Lower leg skin (tissue), 4 donors: Measurements from ENCODE around the gene KSR2. TPM values are rescaled to one million over a fixed set of nuclear protein-coding genes. Genes with fewer than 3 reads are reported as not detected.

ENCODE experiments used
- DNase-seq, 2 donors: peaks; one replicate each; pipeline ENCODE4 v3.0.0-alpha.2; 2019; ENCODE audit warnings: low spot score in 2 of 2
- H3K4me3 ChIP-seq: fragments of 200-600 bp; sonication (generic); 2 replicates; pipeline ENCODE4 v1.5.1; 2017; ENCODE audit warnings: mild to moderate bottlenecking, low read depth; ENCODE audit not compliant: poor library complexity, severe bottlenecking
- CTCF ChIP-seq, 3 donors: fragments of 450-650 bp; IDR thresholded peaks; one replicate each; pipeline ENCODE4 v1.5.1; 2016; ENCODE audit warnings: antibody characterized with exemption in 3 of 3, mild to moderate bottlenecking in 3 of 3, moderate library complexity in 2 of 3
- POLR2A ChIP-seq, 2 donors: fragments of 450-650 bp; IDR thresholded peaks; one replicate each; pipeline ENCODE4 v1.6.1; 2016 to 2017; ENCODE audit warnings: antibody characterized with exemption in 2 of 2, mild to moderate bottlenecking in 1 of 2, moderate library complexity in 1 of 2
- WGBS, 2 donors: methylation state at CpG; one replicate each; pipeline ENCODE4 v1.1.5; 2018; 5-methylcytosine and 5-hydroxymethylcytosine counted together
- intact Hi-C: fragments of 100-400 bp; cut with DNase I; formaldehyde crosslinking; loops from one replicate; pipeline ENCODE4 v1.15.0; 2023; ENCODE audit warnings: low total_unique reads
- total RNA-seq, 4 donors: library from RNA; depleted of rRNA; stranded (reverse); fragments of >200 nt; gene quantifications; one replicate each; pipeline ENCODE4 v1.1.0, GENCODE V29; 2016

The KSR2 gene
- total RNA-seq, 4 donors from 2014 or later: 0.17 to 0.84 (median 0.35) TPM

GRCh38 chr12:117847371-117847770 lies 121.4 kb downstream of the KSR2 start:
- DNase-seq: no peak
- H3K4me3 ChIP-seq: no peak overlapping the region
- 43 to 63% methylated on average over 5 of the region's 5 CpGs for WGBS, 2 donors
- intact Hi-C loops: no loop called here
- TF ChIP-seq CTCF (IDR thresholded peaks at IDR 0.05) (no peak), POLR2A (IDR thresholded peaks at IDR 0.05) (no peak)

DNA sequence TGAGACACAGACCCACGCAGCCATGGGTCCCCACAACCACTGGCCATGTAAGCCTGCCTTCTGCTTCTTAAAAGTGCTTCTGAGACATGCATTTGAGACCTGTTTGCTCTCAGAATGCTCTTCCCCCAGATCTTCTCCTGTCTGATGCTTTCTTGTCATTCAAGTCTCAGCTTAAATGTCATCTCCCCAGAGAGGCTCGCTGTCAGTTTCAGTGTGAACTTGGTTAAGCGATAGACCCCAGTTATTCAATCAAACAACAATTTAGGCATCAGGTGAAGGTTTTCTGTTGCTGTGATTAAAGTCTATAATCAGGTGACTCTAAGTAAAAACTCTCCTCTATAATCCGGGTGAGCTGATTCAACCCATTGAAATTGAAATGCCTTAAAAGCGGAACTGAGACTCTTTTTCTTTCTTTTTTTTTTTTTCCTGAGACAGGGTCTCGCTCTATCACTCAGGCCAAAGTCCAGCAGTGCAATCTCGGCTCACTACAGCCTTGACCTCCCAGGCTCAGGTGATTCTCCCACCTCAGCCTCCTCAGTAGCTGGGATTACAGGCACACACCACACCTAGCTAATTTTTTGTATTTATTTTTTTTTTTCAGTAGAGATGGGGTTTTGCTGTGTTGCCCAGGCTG lies 123.4 kb downstream of the KSR2 start:
- intact Hi-C loops: no loop called here
- no peak overlapping the region for H3K4me3 ChIP-seq
- no peak for DNase-seq
- no peak for TF ChIP-seq CTCF (IDR thresholded peaks at IDR 0.05)
- no peak for TF ChIP-seq POLR2A (IDR thresholded peaks at IDR 0.05)
- 81 to 87% methylated on average over 7 of the region's 7 CpGs for WGBS, 2 donors

DNA sequence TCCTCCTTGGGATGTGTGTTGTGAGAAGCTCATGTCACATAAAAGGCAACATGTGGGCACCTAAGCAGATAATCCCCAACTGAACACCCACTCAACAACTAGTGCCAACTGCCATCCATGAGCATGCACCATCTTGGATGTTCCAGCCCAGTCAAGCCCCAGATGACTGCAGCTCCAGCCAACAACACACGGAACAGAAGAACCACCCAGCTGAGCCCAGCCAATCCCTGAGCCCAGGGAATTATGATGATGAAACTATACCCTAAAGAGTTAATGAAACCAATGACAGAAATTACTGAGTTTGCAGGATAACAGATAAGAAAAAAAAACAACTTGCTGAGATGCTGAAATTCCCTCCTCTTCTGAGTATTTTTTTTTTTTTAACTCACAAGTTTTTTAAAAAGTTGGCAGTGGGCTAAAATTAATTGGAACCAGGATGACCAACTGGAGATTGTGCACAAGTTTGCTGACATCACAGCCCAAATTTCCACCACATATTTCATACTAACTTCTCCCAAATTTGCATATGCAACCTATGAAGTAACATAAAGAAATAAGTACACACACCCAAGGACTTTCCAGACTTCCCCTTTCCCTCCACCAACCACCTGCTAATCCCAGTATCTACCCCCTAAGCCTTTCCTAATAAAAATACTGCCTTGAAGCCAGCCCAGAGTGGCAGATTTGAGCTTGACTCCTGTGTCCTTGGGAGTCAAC lies 124.5 kb downstream of the KSR2 start:
- H3K4me3 ChIP-seq: no peak overlapping the region
- no peak for DNase-seq
- intact Hi-C loops: no loop called here
- WGBS, 2 donors: 78 to 80% methylated on average over 1 of the region's 1 CpG
- no peak for TF ChIP-seq POLR2A (IDR thresholded peaks at IDR 0.05)
- no peak for TF ChIP-seq CTCF (IDR thresholded peaks at IDR 0.05)

GRCh38 chr12:117842630-117843029 lies 126.2 kb downstream of the KSR2 start:
- no peak overlapping the region for H3K4me3 ChIP-seq
- TF ChIP-seq POLR2A (IDR thresholded peaks at IDR 0.05) (no peak), CTCF (IDR thresholded peaks at IDR 0.05) (no peak)
- no peak for DNase-seq
- 59 to 64% methylated on average over 4 of the region's 4 CpGs for WGBS, 2 donors
- intact Hi-C loops: no loop called here

GRCh38 chr12:117842220-117842619 lies 126.6 kb downstream of the KSR2 start:
- TF ChIP-seq CTCF (IDR thresholded peaks at IDR 0.05) (no peak), POLR2A (IDR thresholded peaks at IDR 0.05) (no peak)
- 85 to 88% methylated on average over 2 of the region's 2 CpGs for WGBS, 2 donors
- no peak overlapping the region for H3K4me3 ChIP-seq
- DNase-seq: no peak
- intact Hi-C loops: no loop called here
